Peyer's patch (tissue), 4 donors: Measurements from ENCODE around the gene PLXNA1. TPM values are rescaled to one million over a fixed set of nuclear protein-coding genes. Genes with fewer than 3 reads are reported as not detected.

Source experiments
- DNase-seq, 3 donors: peaks; one replicate each; pipeline ENCODE4 v3.0.0-alpha.2; 2017 to 2019
- H3K27ac ChIP-seq, 4 donors: fragments of 200-600 bp; sonication (generic); one replicate each; pipeline ENCODE4 v1.5.1; 2016 to 2019
- H3K27me3 ChIP-seq, 2 donors: fragments of 200-600 bp; sonication (generic); one replicate each; pipeline ENCODE4 v1.5.1; 2019
- H3K36me3 ChIP-seq, 3 donors: fragments of 200-600 bp; sonication (generic); one replicate each; pipeline ENCODE4 v1.5.1; 2016 to 2019
- H3K4me1 ChIP-seq, 4 donors: fragments of 200-600 bp; sonication (generic); one replicate each; pipeline ENCODE4 v1.5.1; 2016 to 2019
- H3K4me3 ChIP-seq, 4 donors: fragments of 200-600 bp; sonication (generic); 1 replicate in 3 of 4; 2 replicates in 1 of 4; pipeline ENCODE4 v1.5.1; 2016 to 2019; ENCODE audit warnings: mild to moderate bottlenecking in 1 of 4
- H3K9me3 ChIP-seq, 4 donors: fragments of 200-600 bp; sonication (generic); one replicate each; pipeline ENCODE4 v1.5.1; 2016 to 2019; ENCODE audit warnings: mild to moderate bottlenecking in 1 of 4
- POLR2A ChIP-seq, 2 donors: fragments of 450-650 bp; IDR thresholded peaks; one replicate each; pipeline ENCODE4 v1.5.1; 2017; ENCODE audit warnings: antibody characterized with exemption in 2 of 2, mild to moderate bottlenecking in 2 of 2, moderate library complexity in 2 of 2
- total RNA-seq, 4 donors: library from RNA; depleted of rRNA; stranded (reverse); fragments of >200 nt; gene quantifications; one replicate each; pipeline ENCODE4 v1.1.0, GENCODE V29; 2016
- TF ChIP-seq, protein P1 (sequence below), 6 experiments: fragments of 450-650 bp in 4 of 6; fragments of 200-600 bp in 2 of 6; sonication (generic) in 1 of 6; IDR thresholded peaks; one replicate each; pipeline ENCODE4 v1.5.1; 2017 to 2019; ENCODE audit warnings: antibody characterized with exemption in 6 of 6, mild to moderate bottlenecking in 3 of 6, moderate library complexity in 1 of 6

PLXNA1 gene
- total RNA-seq, 4 donors from 2014 or later = 30.1 to 54.5 (median 44.6) TPM

DNA sequence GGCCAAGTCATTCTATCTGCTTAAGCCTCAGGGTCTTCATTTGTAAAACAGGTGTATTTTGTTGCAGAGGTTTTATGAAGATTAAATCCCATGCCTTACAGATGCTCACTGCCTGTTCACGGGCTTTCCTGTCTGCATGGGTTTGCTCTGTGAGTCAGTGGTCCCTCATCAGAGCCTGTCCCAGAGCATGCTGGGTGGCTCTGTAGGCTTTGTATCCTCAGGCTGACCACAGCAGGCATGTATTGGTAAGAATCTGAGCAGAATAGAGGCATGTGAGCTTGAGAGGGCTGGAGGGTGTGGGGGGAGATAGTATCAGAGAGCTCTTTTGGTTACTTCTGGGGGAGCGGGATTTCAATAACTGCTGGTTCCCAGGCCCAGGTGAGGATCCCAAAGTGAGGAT is 45.4 kb upstream of the PLXNA1 start:
- Histone ChIP-seq H3K36me3 (no peaks in the 10 kb centered on the region), H3K9me3 (no peaks in the 10 kb centered on the region), H3K4me3 (no peak overlapping the region), H3K27ac (no peak overlapping the region), H3K27me3 (no peaks in the 10 kb centered on the region), H3K4me1 (peaks cover 0 to 9% (median 0%) of the 10 kb centered on the region in 4 donors)
- DNase-seq = no peak
- TF ChIP-seq POLR2A (IDR thresholded peaks at IDR 0.05) = no peak
- TF ChIP-seq, protein P1, sequence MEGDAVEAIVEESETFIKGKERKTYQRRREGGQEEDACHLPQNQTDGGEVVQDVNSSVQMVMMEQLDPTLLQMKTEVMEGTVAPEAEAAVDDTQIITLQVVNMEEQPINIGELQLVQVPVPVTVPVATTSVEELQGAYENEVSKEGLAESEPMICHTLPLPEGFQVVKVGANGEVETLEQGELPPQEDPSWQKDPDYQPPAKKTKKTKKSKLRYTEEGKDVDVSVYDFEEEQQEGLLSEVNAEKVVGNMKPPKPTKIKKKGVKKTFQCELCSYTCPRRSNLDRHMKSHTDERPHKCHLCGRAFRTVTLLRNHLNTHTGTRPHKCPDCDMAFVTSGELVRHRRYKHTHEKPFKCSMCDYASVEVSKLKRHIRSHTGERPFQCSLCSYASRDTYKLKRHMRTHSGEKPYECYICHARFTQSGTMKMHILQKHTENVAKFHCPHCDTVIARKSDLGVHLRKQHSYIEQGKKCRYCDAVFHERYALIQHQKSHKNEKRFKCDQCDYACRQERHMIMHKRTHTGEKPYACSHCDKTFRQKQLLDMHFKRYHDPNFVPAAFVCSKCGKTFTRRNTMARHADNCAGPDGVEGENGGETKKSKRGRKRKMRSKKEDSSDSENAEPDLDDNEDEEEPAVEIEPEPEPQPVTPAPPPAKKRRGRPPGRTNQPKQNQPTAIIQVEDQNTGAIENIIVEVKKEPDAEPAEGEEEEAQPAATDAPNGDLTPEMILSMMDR (IDR thresholded peaks at IDR 0.05) = no peak

DNA sequence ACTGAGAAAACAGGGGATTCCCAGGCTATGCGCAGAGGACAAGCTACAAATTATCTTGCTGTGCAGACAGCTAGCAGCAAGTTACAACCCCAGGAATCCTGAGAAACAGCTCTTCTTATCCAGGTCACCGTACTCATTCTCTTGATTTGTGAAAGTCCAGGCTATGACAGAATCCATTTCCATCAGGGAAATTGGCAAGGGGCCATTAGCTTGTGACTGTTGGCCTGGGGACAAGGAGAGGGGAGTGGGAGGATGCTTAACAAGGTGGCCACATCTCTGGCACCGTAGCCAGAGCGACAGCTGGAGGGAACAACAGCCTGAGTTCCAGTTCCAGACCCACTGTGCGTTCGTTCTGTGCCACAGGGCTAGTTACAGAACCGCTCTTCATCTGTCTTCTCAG is 44.9 kb upstream of the PLXNA1 start:
- Histone ChIP-seq H3K4me3 (no peak overlapping the region), H3K9me3 (no peaks in the 10 kb centered on the region), H3K4me1 (peaks cover 0 to 9% (median 0%) of the 10 kb centered on the region in 4 donors), H3K36me3 (no peaks in the 10 kb centered on the region), H3K27ac (no peak overlapping the region), H3K27me3 (no peaks in the 10 kb centered on the region)
- TF ChIP-seq, protein P1 (IDR thresholded peaks at IDR 0.05) = no peak
- no peak for TF ChIP-seq POLR2A (IDR thresholded peaks at IDR 0.05)
- no peak for DNase-seq

- H3K27me3 ChIP-seq = no peaks in the 10 kb centered on the region
- DNase-seq = no peak
- H3K36me3 ChIP-seq = no peaks in the 10 kb centered on the region
- no peak overlapping the region for H3K4me3 ChIP-seq
- no peak overlapping the region for H3K27ac ChIP-seq
- TF ChIP-seq, protein P1 (IDR thresholded peaks at IDR 0.05) = no peak
- TF ChIP-seq POLR2A (IDR thresholded peaks at IDR 0.05) = no peak
- H3K9me3 ChIP-seq = no peaks in the 10 kb centered on the region
- peaks cover 0 to 9% (median 0%) of the 10 kb centered on the region in 4 donors for H3K4me1 ChIP-seq
These were observed 44.2 kb upstream of the PLXNA1 start for GRCh38 chr3:126938520-126939337.

DNA sequence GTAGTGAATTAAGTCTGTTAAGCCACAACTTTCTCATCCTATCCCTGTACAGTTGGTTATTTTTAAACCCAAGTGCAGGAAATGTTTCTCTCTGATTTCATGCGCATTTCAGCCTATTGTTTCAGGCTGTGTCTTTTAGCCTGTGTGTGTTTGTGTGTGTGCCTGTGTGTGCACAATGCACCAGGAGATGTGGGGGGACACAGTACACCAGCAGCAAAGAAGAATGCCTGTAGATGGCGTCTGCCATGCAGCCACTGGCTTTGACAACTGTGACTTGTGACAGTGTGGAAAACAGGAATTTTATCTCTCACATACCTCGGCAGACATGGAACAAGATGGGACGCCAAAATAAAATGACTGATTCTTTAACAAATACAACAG is 43.6 kb upstream of the PLXNA1 start:
- Histone ChIP-seq H3K4me1 (peaks cover 0 to 9% (median 0%) of the 10 kb centered on the region in 4 donors), H3K9me3 (no peaks in the 10 kb centered on the region), H3K27me3 (no peaks in the 10 kb centered on the region), H3K36me3 (no peaks in the 10 kb centered on the region), H3K4me3 (no peak overlapping the region), H3K27ac (no peak overlapping the region)
- TF ChIP-seq, protein P1 (IDR thresholded peaks at IDR 0.05) = no peak
- TF ChIP-seq POLR2A (IDR thresholded peaks at IDR 0.05) = no peak
- DNase-seq = no peak

GRCh38 chr3:126939733-126940132 is 43.2 kb upstream of the PLXNA1 start:
- H3K27me3 ChIP-seq = no peaks in the 10 kb centered on the region
- H3K4me1 ChIP-seq = peaks cover 0 to 9% (median 0%) of the 10 kb centered on the region in 4 donors
- DNase-seq = no peak
- no peak overlapping the region for H3K27ac ChIP-seq
- no peak for TF ChIP-seq POLR2A (IDR thresholded peaks at IDR 0.05)
- TF ChIP-seq, protein P1 (IDR thresholded peaks at IDR 0.05) = no peak
- no peaks in the 10 kb centered on the region for H3K36me3 ChIP-seq
- no peak overlapping the region for H3K4me3 ChIP-seq
- H3K9me3 ChIP-seq = no peaks in the 10 kb centered on the region
